HFFc6 (cell line): ENCODE data around the gene GDF10. TPM values are rescaled to one million over a fixed set of nuclear protein-coding genes. Genes with fewer than 3 reads are reported as not detected.

Source experiments
- DNase-seq: peaks from one replicate; pipeline ENCODE4 v3.0.0-alpha.2; 2018
- H3K27ac Mint-ChIP-seq: 2 replicates; pipeline ENCODE4 v1.8.0; 2020; ENCODE audit warnings: mild to moderate bottlenecking, mixed read lengths
- H3K27me3 Mint-ChIP-seq: 2 replicates; pipeline ENCODE4 v1.8.0; 2021; ENCODE audit warnings: mild to moderate bottlenecking, moderate library complexity, mixed read lengths; ENCODE audit not compliant: insufficient read depth
- H3K36me3 Mint-ChIP-seq: 2 replicates; pipeline ENCODE4 v1.8.0; 2021; ENCODE audit warnings: low read depth, mixed read lengths
- H3K4me1 Mint-ChIP-seq: 2 replicates; pipeline ENCODE4 v1.8.0; 2020; ENCODE audit warnings: low read depth, mixed read lengths
- H3K4me3 Mint-ChIP-seq: 2 replicates; pipeline ENCODE4 v1.8.0; 2020; ENCODE audit warnings: mild to moderate bottlenecking, moderate library complexity, mixed read lengths
- H3K9me3 Mint-ChIP-seq: 2 replicates; pipeline ENCODE4 v1.8.0; 2020; ENCODE audit warnings: mild to moderate bottlenecking, mixed read lengths
- long read RNA-seq: library from polyadenylated mRNA; unstranded; transcript quantifications from one replicate; pipeline ENCODE4 v2.0.0, GENCODE V29; 2019
- total RNA-seq, 6 experiments: library from RNA; stranded (reverse); fragmentation: NEBNext Ultra II Directional; extraction: Animal tissue kit (Norgen Biotek cat#: 25700); gene quantifications; 2 replicates in 1 of 6; 3 replicates in 5 of 6; pipeline ENCODE4 v1.2.3, GENCODE V29; 2021
- TF ChIP-seq, protein P1 (sequence below): fragments of 200-600 bp; sonication (generic); IDR thresholded peaks from 2 replicates; pipeline ENCODE4 v1.5.0; 2021; ENCODE audit warnings: antibody characterized with exemption, mild to moderate bottlenecking

The GDF10 gene, protein sequence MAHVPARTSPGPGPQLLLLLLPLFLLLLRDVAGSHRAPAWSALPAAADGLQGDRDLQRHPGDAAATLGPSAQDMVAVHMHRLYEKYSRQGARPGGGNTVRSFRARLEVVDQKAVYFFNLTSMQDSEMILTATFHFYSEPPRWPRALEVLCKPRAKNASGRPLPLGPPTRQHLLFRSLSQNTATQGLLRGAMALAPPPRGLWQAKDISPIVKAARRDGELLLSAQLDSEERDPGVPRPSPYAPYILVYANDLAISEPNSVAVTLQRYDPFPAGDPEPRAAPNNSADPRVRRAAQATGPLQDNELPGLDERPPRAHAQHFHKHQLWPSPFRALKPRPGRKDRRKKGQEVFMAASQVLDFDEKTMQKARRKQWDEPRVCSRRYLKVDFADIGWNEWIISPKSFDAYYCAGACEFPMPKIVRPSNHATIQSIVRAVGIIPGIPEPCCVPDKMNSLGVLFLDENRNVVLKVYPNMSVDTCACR
- not detected for total RNA-seq
- long read RNA-seq = 0 reads

DNA sequence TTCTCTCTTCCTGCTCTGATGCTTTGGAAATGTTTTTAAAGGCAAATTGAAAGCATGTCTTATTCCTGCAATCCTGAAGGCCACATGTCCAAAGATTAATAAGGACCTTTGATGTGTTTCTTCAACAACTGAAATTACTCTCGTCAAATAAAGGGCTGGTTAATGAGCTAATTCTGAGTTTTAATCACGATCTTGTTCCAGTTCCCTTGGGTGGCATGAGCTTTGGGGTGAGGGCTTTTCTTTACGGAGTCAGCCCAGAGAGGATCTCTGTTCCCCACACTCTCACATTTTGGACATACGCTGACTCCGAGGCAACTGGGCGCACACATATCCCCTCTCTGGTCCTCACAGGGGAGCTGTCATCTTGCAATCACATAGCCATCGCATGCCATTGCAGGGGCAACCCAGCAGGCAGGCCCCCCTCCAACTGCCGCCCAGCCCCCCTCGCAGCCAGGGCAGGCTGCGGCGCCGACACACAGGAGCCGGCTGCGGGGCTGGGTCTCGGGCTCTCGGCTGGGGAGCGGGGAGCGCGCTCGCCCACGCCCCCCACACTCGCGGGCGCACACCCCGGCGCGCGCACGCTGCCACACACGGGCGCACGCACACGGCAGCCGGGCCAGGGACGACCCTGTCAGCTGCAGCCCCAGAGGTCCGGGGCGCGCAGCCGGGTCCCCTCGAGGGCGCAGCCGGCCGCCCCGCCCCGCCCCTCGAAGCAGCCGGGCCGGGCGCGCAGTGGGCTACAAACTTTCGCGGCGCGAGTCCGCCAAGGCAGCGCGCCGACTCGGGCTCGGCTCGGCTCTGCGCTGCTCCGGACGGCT is at the start of gene GDF10:
GDF10 (plus strand) TSS at position 587 of the 818 bp plus-strand sequence. CDS start 455 bp downstream, outside the sequence.
- DNase-seq = no peak
- Mint-ChIP-seq H3K4me3 (no peak within 1 kb of the TSS), H3K27ac (no peak within 1 kb of the TSS), H3K9me3 (no peaks in the 10 kb centered on the region), H3K4me1 (no peaks in the 10 kb centered on the region), H3K36me3 (no peaks in the 10 kb centered on the region), H3K27me3 (peaks cover 69% of the 10 kb centered on the region)
- TF ChIP-seq, protein P1, sequence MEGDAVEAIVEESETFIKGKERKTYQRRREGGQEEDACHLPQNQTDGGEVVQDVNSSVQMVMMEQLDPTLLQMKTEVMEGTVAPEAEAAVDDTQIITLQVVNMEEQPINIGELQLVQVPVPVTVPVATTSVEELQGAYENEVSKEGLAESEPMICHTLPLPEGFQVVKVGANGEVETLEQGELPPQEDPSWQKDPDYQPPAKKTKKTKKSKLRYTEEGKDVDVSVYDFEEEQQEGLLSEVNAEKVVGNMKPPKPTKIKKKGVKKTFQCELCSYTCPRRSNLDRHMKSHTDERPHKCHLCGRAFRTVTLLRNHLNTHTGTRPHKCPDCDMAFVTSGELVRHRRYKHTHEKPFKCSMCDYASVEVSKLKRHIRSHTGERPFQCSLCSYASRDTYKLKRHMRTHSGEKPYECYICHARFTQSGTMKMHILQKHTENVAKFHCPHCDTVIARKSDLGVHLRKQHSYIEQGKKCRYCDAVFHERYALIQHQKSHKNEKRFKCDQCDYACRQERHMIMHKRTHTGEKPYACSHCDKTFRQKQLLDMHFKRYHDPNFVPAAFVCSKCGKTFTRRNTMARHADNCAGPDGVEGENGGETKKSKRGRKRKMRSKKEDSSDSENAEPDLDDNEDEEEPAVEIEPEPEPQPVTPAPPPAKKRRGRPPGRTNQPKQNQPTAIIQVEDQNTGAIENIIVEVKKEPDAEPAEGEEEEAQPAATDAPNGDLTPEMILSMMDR = no peak

DNA sequence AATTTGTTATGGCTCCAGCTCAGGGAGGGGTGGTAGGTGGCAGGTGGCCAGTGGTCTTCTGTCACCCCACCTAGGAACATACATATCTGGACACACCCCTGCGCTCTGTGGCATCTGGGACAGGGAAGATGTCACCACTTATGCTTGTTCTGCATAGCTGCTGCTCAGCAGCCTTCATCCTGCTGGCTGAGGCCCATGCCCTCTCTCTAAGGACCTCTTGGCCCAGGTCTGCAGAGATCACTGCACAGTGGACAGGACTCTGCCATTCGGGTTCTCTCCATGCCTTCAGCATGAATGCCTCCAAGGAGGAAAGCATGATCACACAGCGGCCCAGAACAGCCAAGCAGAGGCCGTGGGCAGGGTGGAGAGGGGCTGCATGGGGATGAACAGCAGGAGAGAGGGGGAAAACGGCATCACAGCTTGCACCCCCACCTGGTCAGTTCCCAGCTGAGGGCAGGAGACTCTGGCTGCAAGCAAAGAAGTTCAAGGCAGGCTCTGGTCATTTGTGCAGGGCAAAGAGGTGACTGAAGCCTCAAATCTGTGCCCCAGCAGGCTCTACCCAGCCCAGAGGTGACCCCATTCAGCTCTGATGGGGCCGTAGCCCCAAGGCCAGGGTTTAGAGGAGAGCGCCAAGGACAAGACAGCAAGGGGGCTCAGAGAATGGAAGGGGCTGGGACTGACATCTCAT is 47.8 kb upstream of the GDF10 start:
- Mint-ChIP-seq H3K4me1 (no peaks in the 10 kb centered on the region; the same call in 1 of the 2 replicates), H3K36me3 (no peaks in the 10 kb centered on the region), H3K27ac (no peak overlapping the region), H3K4me3 (no peak overlapping the region), H3K9me3 (no peaks in the 10 kb centered on the region), H3K27me3 (peaks cover 41% of the 10 kb centered on the region)
- TF ChIP-seq, protein P1 = no peak
- no peak for DNase-seq

- Mint-ChIP-seq H3K4me1 (peaks cover 7% of the 10 kb centered on the region; the same call in 1 of the 2 replicates), H3K27me3 (peaks cover 40% of the 10 kb centered on the region), H3K4me3 (no peak overlapping the region), H3K27ac (no peak overlapping the region), H3K36me3 (no peaks in the 10 kb centered on the region), H3K9me3 (no peaks in the 10 kb centered on the region)
- TF ChIP-seq, protein P1 = no peak
- no peak for DNase-seq
Measured at GRCh38 chr10:47253030-47253637, 46.9 kb upstream of the GDF10 start.

DNA sequence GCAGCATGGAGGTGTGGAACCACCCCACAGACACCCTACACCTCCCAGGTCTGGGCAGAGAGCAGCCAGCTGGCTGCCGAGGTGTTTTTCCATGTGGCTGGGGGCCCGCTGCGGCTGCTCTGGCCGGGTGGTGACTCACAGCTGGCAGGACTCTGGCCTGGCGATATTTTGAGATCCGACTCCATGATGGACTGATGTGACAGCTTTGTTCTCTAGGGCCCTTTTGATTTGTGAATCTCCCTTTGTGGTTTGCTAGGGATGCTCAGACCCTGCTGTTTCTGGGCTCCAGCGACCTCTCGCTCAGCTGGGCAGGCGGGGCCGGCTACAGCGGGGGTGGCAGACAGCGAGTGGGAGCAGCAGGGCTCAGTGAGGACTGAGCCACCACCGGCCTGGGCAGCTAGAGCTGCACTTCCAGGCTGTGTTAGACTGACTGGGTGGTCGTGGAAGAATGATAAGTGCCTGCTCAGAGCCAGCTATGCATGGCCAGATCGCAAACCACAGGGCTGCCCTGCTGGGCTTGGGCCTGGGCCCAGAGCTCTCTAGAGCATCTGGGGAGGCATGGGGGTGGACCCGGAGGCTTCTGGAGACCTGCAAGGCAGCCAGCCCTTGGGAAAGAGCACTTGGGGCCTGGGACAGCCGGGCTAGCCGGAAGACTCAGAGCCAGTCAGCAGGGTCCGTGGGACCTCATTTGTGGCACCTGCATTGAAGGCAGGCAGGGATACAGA is 46.2 kb upstream of the GDF10 start:
- no peak overlapping the region for H3K4me3 Mint-ChIP-seq
- H3K27ac Mint-ChIP-seq = no peak overlapping the region

More for the DNA sequence above, 46.2 kb upstream of the GDF10 start:
- Mint-ChIP-seq H3K27me3 (peaks cover 33% of the 10 kb centered on the region), H3K9me3 (no peaks in the 10 kb centered on the region), H3K4me1 (peaks cover 7% of the 10 kb centered on the region; the same call in 1 of the 2 replicates), H3K36me3 (no peaks in the 10 kb centered on the region)
- TF ChIP-seq, protein P1 = no peak
- DNase-seq = no peak
